Subcutaneous adipose tissue (tissue), 4 donors: ENCODE data around the gene NXPH2. TPM values are rescaled to one million over a fixed set of nuclear protein-coding genes. Genes with fewer than 3 reads are reported as not detected.

Experiments used
- total RNA-seq, 4 donors: library from RNA; depleted of rRNA; stranded (reverse); fragments of >200 nt; gene quantifications; one replicate each; pipeline ENCODE4 v1.1.0, GENCODE V29; 2016
- TF ChIP-seq, protein P1 (sequence below): fragments of 450-650 bp; IDR thresholded peaks from one replicate; pipeline ENCODE4 v1.5.1; 2016; ENCODE audit warnings: low read depth, mild to moderate bottlenecking, control low read depth, antibody characterized with exemption, moderate library complexity

Gene NXPH2
- total RNA-seq, 4 donors from 2014 or later = not detected

DNA sequence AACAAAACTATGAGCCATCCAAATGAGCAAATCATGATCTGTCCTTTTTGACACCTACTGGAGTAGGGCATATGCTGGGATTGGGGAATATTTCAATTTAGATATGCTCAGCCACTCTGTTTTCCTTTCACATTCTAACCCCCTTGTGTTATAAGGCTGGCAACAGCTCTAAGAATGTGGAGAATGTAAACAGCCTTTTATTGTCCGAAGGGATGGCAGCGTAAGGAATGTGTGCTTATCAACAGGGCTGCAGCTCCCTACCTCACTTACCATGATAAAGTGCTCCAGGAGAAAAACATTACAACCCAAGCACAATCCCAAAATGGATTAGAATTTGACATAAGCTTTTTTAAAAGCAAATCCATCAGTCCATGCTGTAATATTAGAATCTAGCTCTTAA, 2.2 kb downstream of the NXPH2 start:
- TF ChIP-seq, protein P1, sequence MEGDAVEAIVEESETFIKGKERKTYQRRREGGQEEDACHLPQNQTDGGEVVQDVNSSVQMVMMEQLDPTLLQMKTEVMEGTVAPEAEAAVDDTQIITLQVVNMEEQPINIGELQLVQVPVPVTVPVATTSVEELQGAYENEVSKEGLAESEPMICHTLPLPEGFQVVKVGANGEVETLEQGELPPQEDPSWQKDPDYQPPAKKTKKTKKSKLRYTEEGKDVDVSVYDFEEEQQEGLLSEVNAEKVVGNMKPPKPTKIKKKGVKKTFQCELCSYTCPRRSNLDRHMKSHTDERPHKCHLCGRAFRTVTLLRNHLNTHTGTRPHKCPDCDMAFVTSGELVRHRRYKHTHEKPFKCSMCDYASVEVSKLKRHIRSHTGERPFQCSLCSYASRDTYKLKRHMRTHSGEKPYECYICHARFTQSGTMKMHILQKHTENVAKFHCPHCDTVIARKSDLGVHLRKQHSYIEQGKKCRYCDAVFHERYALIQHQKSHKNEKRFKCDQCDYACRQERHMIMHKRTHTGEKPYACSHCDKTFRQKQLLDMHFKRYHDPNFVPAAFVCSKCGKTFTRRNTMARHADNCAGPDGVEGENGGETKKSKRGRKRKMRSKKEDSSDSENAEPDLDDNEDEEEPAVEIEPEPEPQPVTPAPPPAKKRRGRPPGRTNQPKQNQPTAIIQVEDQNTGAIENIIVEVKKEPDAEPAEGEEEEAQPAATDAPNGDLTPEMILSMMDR = no peak

DNA sequence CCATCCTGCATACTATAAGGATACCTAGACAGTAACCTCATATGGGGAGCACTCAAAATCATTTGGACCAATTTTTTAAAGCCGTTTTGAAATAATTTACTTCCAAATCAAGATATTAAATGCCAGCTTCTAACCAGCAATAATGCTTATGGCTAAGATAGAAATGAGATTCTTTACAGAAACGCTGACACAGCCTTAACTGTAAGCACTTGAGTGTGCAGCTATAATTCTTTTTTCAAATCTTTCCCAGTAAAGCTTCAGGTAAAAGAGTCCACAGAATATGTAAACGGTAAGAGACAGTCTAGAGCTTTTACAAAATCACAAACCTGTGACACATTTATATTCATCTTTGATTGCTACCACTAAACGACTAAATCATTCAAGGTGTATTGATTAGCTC, 4.5 kb downstream of the NXPH2 start:
- TF ChIP-seq, protein P1 = no peak

DNA sequence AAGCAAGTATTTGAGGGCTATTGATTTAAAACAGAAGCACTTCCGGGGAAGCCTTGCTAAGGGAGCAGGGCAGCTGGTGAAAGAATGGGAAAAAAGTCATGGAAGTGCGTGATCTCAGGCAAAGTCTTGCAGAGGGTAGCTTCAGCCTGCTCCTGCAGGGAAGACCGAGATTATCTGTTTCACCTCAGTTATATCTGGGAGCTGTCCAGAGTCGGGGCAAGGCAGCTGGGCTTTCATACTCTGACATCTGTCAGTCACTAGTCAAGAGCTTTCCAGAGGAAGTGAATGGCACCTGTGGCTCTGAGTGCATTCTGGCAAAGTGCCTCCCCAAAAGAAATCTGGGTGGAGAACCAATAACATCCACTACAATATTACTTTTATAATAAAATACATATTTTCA, 8.7 kb downstream of the NXPH2 start:
- TF ChIP-seq, protein P1 = no peak

DNA sequence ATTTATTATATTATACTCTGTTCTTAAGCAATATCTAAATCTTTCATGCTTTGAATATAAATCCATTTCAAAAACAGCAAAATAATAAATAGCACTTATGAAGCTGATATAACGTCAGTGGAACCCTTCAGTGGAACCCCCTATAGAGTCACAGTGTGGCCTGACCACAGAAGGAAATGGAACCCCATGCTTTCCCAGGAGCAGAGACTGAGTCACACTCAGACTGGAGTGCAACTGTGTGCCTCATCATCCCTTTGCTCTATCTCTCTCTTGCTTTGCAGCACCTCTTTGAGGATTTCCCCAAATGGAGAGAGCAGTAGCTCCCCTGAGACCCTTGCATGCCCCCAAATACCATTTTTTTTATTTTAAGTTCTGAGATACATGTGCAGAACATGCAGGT, 13.1 kb downstream of the NXPH2 start:
- TF ChIP-seq, protein P1 = no peak

DNA sequence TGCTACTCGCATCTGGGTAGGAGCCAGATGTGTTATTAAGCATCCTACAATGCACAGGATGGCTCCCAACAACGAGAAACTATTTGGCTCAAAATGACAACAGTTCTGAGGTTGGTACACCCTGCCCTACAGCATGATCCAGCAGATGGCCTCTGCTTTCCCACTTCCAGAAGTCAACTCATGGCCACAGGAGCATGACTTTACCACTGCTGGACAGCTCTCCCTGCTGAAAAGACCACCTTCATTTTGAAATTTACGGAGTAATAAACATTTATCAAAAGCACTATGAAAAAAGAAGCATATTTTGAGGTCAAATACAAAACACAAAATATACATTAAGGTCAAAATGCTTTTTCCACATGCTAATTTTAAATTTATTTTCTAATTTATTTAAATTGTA, 13.7 kb downstream of the NXPH2 start:
- TF ChIP-seq, protein P1 = no peak

DNA sequence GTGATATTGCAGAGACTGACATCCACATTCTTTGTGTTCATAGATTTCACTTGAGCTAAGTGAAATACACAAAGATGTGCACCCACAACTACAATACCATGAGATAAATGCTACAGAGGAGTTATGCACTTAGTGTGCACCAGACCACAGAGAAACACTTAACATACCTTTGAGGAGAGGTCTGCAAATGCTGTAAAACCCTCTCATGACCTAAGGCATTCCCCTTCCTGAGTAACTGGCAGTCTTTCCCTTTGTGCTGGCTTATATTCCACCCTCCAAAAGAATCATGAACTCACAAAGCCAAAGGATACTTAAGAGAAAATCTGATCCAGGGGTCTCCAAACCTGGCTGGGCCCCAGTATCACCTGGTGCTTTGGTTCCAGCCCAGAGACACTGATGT, 16.2 kb downstream of the NXPH2 start:
- TF ChIP-seq, protein P1 = no peak

DNA sequence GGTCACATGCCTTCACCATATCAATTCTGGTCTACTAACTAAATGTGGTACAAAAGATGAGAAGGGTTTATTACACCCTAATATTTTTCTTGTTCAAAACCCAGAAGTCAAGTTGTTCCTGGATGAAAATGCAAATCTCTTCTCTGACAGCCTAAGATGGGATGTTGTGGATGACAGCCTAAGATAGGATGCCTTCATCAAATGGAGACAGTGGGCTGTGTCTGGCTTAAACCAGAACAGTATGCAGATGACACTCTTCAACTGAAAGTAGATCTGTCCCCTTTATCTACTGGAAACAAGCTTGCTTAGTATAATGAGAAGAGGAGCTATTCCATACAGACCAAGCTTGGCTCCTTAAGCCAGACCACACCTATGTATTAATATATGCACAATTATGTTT, 17.7 kb downstream of the NXPH2 start:
- TF ChIP-seq, protein P1 = no peak

DNA sequence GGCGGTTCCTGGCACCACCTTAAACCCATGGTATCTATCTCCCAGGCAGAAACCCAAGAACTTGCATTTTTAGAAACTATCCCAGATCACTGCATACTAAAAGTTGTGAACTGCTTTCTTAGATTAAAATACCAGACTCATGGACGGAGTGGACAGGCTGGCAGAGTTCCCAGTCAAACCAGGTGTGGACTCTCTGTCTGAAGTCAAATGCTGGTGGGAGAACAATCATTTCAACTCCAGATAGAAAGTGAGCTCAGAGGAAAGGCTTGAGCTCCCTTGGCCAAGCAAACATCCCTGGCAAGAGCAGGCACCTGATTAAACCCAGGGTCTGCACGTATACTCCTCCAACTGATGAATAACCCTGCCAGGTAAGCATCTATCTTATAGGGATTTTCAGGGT, 19.5 kb downstream of the NXPH2 start:
- TF ChIP-seq, protein P1 = no peak
